Measurements from ENCODE around the gene C6orf47. TPM values are rescaled to one million over a fixed set of nuclear protein-coding genes. Genes with fewer than 3 reads are reported as not detected.

Gene C6orf47
- total RNA-seq, 1 experiment from 2014 or later: 17.8 TPM

DNA sequence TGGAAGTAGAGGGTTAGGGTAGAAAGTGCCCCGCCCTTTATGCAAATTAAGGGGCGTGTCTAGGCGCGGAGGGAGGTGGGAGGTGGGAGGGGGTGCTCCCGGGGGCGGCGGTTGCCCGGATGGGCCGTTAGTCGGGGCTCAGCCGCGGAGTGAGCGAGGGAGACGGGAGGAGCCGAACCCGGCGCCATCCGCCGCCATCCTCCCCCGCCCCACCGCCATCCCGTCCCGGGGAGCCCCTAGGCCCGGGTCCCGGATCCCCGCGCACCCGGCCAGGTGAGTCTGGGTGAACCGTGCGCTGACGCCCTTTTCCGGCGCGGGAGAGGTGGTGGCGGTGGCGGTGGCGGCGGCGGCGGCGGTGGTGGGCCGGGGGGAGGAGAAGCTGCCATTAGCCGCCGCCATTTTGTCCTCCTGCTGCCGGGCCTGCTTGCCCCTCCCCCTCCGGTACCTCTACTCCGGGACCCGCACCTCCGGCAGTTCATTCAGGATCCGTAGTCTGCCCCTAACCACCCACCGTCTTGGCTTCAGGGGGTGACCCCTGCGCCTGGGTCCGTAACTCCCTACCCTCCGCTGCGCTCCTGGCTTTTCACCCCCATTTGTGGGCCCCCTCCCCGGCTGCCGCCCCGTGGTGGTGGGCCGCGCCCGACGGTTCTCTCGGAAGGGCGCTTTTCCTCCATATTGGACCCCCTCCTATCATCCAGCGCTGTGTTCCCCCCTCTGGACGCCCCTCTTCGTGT lies 39.8 kb downstream of the C6orf47 start, which contains the start of gene PRRC2A:
TSS of gene PRRC2A (plus strand) at position 130 of the 734 bp plus-strand sequence. CDS start 2,075 bp downstream, outside the sequence.
- CTCF ChIA-PET: no interaction called here
- Histone ChIP-seq H3K4me3 (peak within 1 kb of the TSS; percentile 87), H3K4me1 (replicated peaks; ENCODE audit: insufficient read depth) (peaks cover 20% of the 10 kb centered on the region), H2AFZ (peak within 1 kb of the TSS; percentile 88), H3K27me3 (ENCODE audit: insufficient read depth, low read depth) (no peaks in the 10 kb centered on the region), H3K27ac (peak within 1 kb of the TSS; percentile 81), H3K9me3 (ENCODE audit: insufficient read depth, low read depth) (no peaks in the 10 kb centered on the region), H3K36me3 (ENCODE audit: low read depth) (peaks cover 36% of the 10 kb centered on the region), H3K9me2 (ENCODE audit: insufficient read depth) (no peaks in the 10 kb centered on the region), H3F3A (ENCODE audit: insufficient read depth, low read depth) (peaks cover 27% of the 10 kb centered on the region), H4K20me1 (ENCODE audit: insufficient read depth) (peaks cover 3% of the 10 kb centered on the region; the same call in 1 of the 2 replicates), H3K79me2 (ENCODE audit: low read depth) (peaks cover 49% of the 10 kb centered on the region), H3K4me2 (peak within 1 kb of the TSS; percentile 87)
- DNase-seq: no peak
- POLR2A ChIA-PET (ENCODE audit: unreplicated experiment): interaction anchor here (0.6 to 1.0 kb wide), 4 partner anchors 14 to 80 kb away, joined by 3 to 16 read pairs (median 4); no protein-coding TSS in a partner anchor
- BruUV-seq (replicated peaks): no TSS peak
- intact Hi-C loops (cut with micrococcal nuclease; ENCODE audit: unreplicated experiment): loop anchor here (1.0 to 2.0 kb wide), 2 partner anchors 18 to 32 kb away; partner anchors contain the start of gene BAG6
- TF ChIP-seq EZH2 (IDR thresholded peaks at IDR 0.05; ENCODE audit: low read depth): no peak
- TF ChIP-seq, protein P1, sequence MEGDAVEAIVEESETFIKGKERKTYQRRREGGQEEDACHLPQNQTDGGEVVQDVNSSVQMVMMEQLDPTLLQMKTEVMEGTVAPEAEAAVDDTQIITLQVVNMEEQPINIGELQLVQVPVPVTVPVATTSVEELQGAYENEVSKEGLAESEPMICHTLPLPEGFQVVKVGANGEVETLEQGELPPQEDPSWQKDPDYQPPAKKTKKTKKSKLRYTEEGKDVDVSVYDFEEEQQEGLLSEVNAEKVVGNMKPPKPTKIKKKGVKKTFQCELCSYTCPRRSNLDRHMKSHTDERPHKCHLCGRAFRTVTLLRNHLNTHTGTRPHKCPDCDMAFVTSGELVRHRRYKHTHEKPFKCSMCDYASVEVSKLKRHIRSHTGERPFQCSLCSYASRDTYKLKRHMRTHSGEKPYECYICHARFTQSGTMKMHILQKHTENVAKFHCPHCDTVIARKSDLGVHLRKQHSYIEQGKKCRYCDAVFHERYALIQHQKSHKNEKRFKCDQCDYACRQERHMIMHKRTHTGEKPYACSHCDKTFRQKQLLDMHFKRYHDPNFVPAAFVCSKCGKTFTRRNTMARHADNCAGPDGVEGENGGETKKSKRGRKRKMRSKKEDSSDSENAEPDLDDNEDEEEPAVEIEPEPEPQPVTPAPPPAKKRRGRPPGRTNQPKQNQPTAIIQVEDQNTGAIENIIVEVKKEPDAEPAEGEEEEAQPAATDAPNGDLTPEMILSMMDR (conservative IDR thresholded peaks at IDR 0.05): no peak

DNA sequence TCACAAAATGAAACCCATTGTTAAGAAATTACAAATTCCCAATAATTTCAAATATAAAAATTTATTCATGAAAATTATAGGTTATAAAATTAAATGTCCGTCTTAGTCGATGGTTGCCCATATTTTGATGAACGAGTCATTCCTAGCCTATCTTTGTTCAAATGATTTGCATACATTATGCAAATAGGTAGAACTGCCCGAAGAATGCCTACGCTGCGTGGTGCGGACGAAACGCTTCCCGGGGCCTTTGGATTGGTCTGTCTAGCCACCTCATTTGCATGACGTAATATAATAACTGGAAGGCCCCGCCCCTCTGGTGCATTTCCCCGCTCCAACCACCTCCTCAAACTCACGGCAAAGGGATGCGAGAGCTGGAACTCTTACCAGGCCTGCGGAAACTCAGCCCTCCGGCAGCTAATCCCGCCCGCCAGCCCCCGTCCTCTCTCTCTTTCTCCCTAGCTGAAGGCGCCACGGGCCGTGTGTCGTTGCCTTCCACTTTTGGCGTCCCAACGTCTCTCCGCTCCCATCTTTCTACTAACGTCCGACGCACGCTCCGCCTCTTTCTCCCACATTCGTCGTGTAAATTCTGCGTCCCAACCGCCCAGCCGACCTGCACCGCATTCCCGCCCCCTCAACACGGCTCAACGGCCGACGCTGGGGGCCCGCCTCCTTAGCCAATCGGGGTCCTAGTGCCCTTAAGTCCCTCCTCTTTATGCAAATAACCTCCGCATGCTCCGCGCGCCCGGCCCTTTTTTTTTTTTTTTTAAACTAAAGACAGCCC lies 40.6 kb downstream of the C6orf47 start:
- Histone ChIP-seq H3K4me2 (peak overlapping the region; percentile 77), H3K27ac (peak overlapping the region; percentile 81), H4K20me1 (ENCODE audit: insufficient read depth) (0 out of 2 replicates have a peak, but pooled peaks cover 2% of the 10 kb centered on the region), H3K9me3 (ENCODE audit: insufficient read depth, low read depth) (no peaks in the 10 kb centered on the region), H3K79me2 (ENCODE audit: low read depth) (peaks cover 42% of the 10 kb centered on the region), H3K27me3 (ENCODE audit: insufficient read depth, low read depth) (no peaks in the 10 kb centered on the region), H3F3A (ENCODE audit: insufficient read depth, low read depth) (peaks cover 27% of the 10 kb centered on the region), H3K4me1 (replicated peaks; ENCODE audit: insufficient read depth) (peaks cover 23% of the 10 kb centered on the region), H3K36me3 (ENCODE audit: low read depth) (peaks cover 29% of the 10 kb centered on the region), H3K9me2 (ENCODE audit: insufficient read depth) (no peaks in the 10 kb centered on the region), H2AFZ (peak overlapping the region; percentile 88), H3K4me3 (peak overlapping the region; percentile 67)
- no peak for TF ChIP-seq EZH2 (IDR thresholded peaks at IDR 0.05; ENCODE audit: low read depth)
- TF ChIP-seq, protein P1 (conservative IDR thresholded peaks at IDR 0.05): no peak
- BruUV-seq (replicated peaks): TSS peak; percentile 94
- peak; percentile 96 to 97 for DNase-seq
- intact Hi-C loops (cut with micrococcal nuclease; ENCODE audit: unreplicated experiment): loop anchor here (1.0 to 2.0 kb wide), 2 partner anchors 19 to 32 kb away; partner anchors contain the start of gene BAG6
- ChIA-PET CTCF (no interaction called here), POLR2A (ENCODE audit: unreplicated experiment) (interaction anchor here (0.9 to 1.0 kb wide), 2 partner anchors 32 to 59 kb away, joined by 3 to 16 read pairs; no protein-coding TSS in a partner anchor)

DNA sequence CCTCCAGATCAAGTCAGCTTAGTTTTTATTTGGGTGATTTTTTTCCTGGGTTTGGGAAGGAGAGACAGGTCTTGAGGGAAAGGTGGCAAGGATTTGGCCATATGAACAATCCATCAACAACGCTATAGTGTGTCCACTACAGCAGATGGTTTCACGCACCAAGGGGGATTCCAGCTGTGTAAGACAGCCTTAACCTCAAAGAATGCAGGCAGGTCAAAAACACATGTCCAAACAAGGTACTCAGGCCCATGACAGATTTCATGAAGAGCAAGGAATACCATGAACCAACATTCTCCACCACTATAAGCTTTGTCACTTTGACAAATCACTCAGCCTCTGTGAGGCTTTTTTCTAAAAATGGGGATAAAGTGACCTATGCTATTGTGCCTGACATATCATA lies 43.6 kb downstream of the C6orf47 start:
- H3K9me2 ChIP-seq (ENCODE audit: insufficient read depth): no peaks in the 10 kb centered on the region
- ChIA-PET POLR2A (ENCODE audit: unreplicated experiment) (interaction anchor here (0.7 kb wide), 1 partner anchor 236 kb away, joined by 4 read pairs; no protein-coding TSS in a partner anchor), CTCF (no interaction called here)
- no peak overlapping the region for H2AFZ ChIP-seq
- peaks cover 10% of the 10 kb centered on the region; the same call in 1 of the 2 replicates for H3F3A ChIP-seq (ENCODE audit: insufficient read depth, low read depth)
- DNase-seq: no peak
- H3K79me2 ChIP-seq (ENCODE audit: low read depth): peaks cover 14% of the 10 kb centered on the region
- H3K27me3 ChIP-seq (ENCODE audit: insufficient read depth, low read depth): no peaks in the 10 kb centered on the region
- H3K9me3 ChIP-seq (ENCODE audit: insufficient read depth, low read depth): no peaks in the 10 kb centered on the region
- H4K20me1 ChIP-seq (ENCODE audit: insufficient read depth): no peaks in the 10 kb centered on the region
- H3K36me3 ChIP-seq (ENCODE audit: low read depth): 0 out of 2 replicates have a peak, but pooled peaks cover 4% of the 10 kb centered on the region
- no TSS peak for BruUV-seq (replicated peaks)
- H3K4me2 ChIP-seq: no peak overlapping the region
- H3K4me1 ChIP-seq (replicated peaks; ENCODE audit: insufficient read depth): peaks cover 15% of the 10 kb centered on the region
- intact Hi-C loops (cut with micrococcal nuclease; ENCODE audit: unreplicated experiment): no loop called here
- H3K4me3 ChIP-seq: no peak overlapping the region
- no peak overlapping the region for H3K27ac ChIP-seq
- TF ChIP-seq EZH2 (IDR thresholded peaks at IDR 0.05; ENCODE audit: low read depth): no peak
- TF ChIP-seq, protein P1 (conservative IDR thresholded peaks at IDR 0.05): no peak
